ENCODE data around the gene CENPO. TPM values are rescaled to one million over a fixed set of nuclear protein-coding genes. Genes with fewer than 3 reads are reported as not detected.

The CENPO gene
- total and polyA plus RNA-seq, 2 donors (not counting 1 experiment from before 2014, with no cell fraction given) = 9.1 to 12.7 TPM

- TF ChIP-seq CTCF (conservative IDR thresholded peaks at IDR 0.05 in 1 of 2, IDR thresholded peaks at IDR 0.05 in 1 of 2; ENCODE audit: low read depth in 1 of 2, low read length in 2 of 2) = no peak
- TF ChIP-seq EZH2 (IDR thresholded peaks at IDR 0.05; ENCODE audit: low read length, missing control alignments) = no peak
- no peaks in the 10 kb centered on the region for H3K9me3 ChIP-seq (ENCODE audit: control insufficient read depth, insufficient read depth, low read depth, low read length)
- H3K4me2 ChIP-seq (ENCODE audit: extremely low read depth, insufficient read depth, low read length) = no peak overlapping the region
- no peaks in the 10 kb centered on the region for H3K36me3 ChIP-seq (ENCODE audit: control insufficient read depth, insufficient read depth, low read length)
- no peaks in the 10 kb centered on the region for H3K27me3 ChIP-seq (ENCODE audit: control insufficient read depth, insufficient read depth, low read length)
- no peak overlapping the region for H3K9ac ChIP-seq (ENCODE audit: insufficient read depth, low read length)
- DNase-seq (ENCODE audit: low read depth in 2 of 2) = no peak
- H3K27ac ChIP-seq (ENCODE audit: insufficient read depth, low read length) = no peak overlapping the region
- H2AFZ ChIP-seq (ENCODE audit: low read length) = no peak overlapping the region
- no peaks in the 10 kb centered on the region for H4K20me1 ChIP-seq (ENCODE audit: control insufficient read depth, extremely low read depth, insufficient read depth, low read length)
- no peaks in the 10 kb centered on the region for H3K79me2 ChIP-seq (ENCODE audit: control insufficient read depth, insufficient read depth, low read length)
- H3K4me1 ChIP-seq (ENCODE audit: control insufficient read depth, extremely low read depth, insufficient read depth, low read length) = peaks cover 21% of the 10 kb centered on the region
- no peak overlapping the region for H3K4me3 ChIP-seq (replicated peaks in 1 of 4; ENCODE audit: control extremely low read depth in 1 of 4, insufficient read depth in 1 of 4, low read depth in 3 of 4, low read length in 4 of 4)
Measured at GRCh38 chr2:24856791-24857211, 63.6 kb downstream of the CENPO start.

- H4K20me1 ChIP-seq (ENCODE audit: control insufficient read depth, extremely low read depth, insufficient read depth, low read length) = no peaks in the 10 kb centered on the region
- H3K36me3 ChIP-seq (ENCODE audit: control insufficient read depth, insufficient read depth, low read length) = no peaks in the 10 kb centered on the region
Measured at GRCh38 chr2:24857746-24858145, 64.5 kb downstream of the CENPO start.

GRCh38 chr2:24858996-24859395, 65.8 kb downstream of the CENPO start:
- H3K4me1 ChIP-seq (ENCODE audit: control insufficient read depth, extremely low read depth, insufficient read depth, low read length) = peaks cover 21% of the 10 kb centered on the region
- H3K4me2 ChIP-seq (ENCODE audit: extremely low read depth, insufficient read depth, low read length) = no peak overlapping the region
- H3K27me3 ChIP-seq (ENCODE audit: control insufficient read depth, insufficient read depth, low read length) = no peaks in the 10 kb centered on the region
- H3K27ac ChIP-seq (ENCODE audit: insufficient read depth, low read length) = no peak overlapping the region
- H3K79me2 ChIP-seq (ENCODE audit: control insufficient read depth, insufficient read depth, low read length) = no peaks in the 10 kb centered on the region
- no peak for DNase-seq (ENCODE audit: low read depth in 2 of 2)
- H3K9me3 ChIP-seq (ENCODE audit: control insufficient read depth, insufficient read depth, low read depth, low read length) = no peaks in the 10 kb centered on the region
- no peak overlapping the region for H2AFZ ChIP-seq (ENCODE audit: low read length)
- H4K20me1 ChIP-seq (ENCODE audit: control insufficient read depth, extremely low read depth, insufficient read depth, low read length) = no peaks in the 10 kb centered on the region
- no peak overlapping the region for H3K4me3 ChIP-seq (replicated peaks in 1 of 4; ENCODE audit: control extremely low read depth in 1 of 4, insufficient read depth in 1 of 4, low read depth in 3 of 4, low read length in 4 of 4)
- TF ChIP-seq CTCF (conservative IDR thresholded peaks at IDR 0.05 in 1 of 2, IDR thresholded peaks at IDR 0.05 in 1 of 2; ENCODE audit: low read depth in 1 of 2, low read length in 2 of 2) (no peak), EZH2 (IDR thresholded peaks at IDR 0.05; ENCODE audit: low read length, missing control alignments) (no peak)
- no peaks in the 10 kb centered on the region for H3K36me3 ChIP-seq (ENCODE audit: control insufficient read depth, insufficient read depth, low read length)
- H3K9ac ChIP-seq (ENCODE audit: insufficient read depth, low read length) = no peak overlapping the region

More at GRCh38 chr2:24857746-24858145, 64.5 kb downstream of the CENPO start:
- Histone ChIP-seq H3K79me2 (ENCODE audit: control insufficient read depth, insufficient read depth, low read length) (no peaks in the 10 kb centered on the region), H3K4me2 (ENCODE audit: extremely low read depth, insufficient read depth, low read length) (no peak overlapping the region), H3K27me3 (ENCODE audit: control insufficient read depth, insufficient read depth, low read length) (no peaks in the 10 kb centered on the region), H2AFZ (ENCODE audit: low read length) (no peak overlapping the region), H3K9me3 (ENCODE audit: control insufficient read depth, insufficient read depth, low read depth, low read length) (no peaks in the 10 kb centered on the region), H3K9ac (ENCODE audit: insufficient read depth, low read length) (no peak overlapping the region), H3K4me1 (ENCODE audit: control insufficient read depth, extremely low read depth, insufficient read depth, low read length) (peaks cover 21% of the 10 kb centered on the region), H3K4me3 (replicated peaks in 1 of 4; ENCODE audit: control extremely low read depth in 1 of 4, insufficient read depth in 1 of 4, low read depth in 3 of 4, low read length in 4 of 4) (no peak overlapping the region), H3K27ac (ENCODE audit: insufficient read depth, low read length) (no peak overlapping the region)
- peak in 1 of 2 donors; percentile 28 for DNase-seq (ENCODE audit: low read depth in 2 of 2)
- TF ChIP-seq CTCF (conservative IDR thresholded peaks at IDR 0.05 in 1 of 2, IDR thresholded peaks at IDR 0.05 in 1 of 2; ENCODE audit: low read depth in 1 of 2, low read length in 2 of 2) (no peak), EZH2 (IDR thresholded peaks at IDR 0.05; ENCODE audit: low read length, missing control alignments) (no peak)

Data from fibroblast of lung (primary cell).